ENCODE results near the gene MBP.

The MBP gene

GRCh38 chr18:77143196-77143595 is 10.6 kb upstream of the MBP start:
- Mint-ChIP-seq H3K27ac (no peak overlapping the region), H3K27me3 (no peaks in the 10 kb centered on the region), H3K36me3 (ENCODE audit: low read depth) (peaks cover 20% of the 10 kb centered on the region), H3K4me1 (ENCODE audit: low read depth) (peaks cover 61% of the 10 kb centered on the region), H3K9me3 (peaks cover 20% of the 10 kb centered on the region), H3K4me3 (no peak overlapping the region)

GRCh38 chr18:77141401-77142118 is 9.0 kb upstream of the MBP start:
- Mint-ChIP-seq H3K4me1 (ENCODE audit: low read depth) (peaks cover 44% of the 10 kb centered on the region), H3K27me3 (no peaks in the 10 kb centered on the region), H3K36me3 (ENCODE audit: low read depth) (peaks cover 20% of the 10 kb centered on the region), H3K27ac (peak overlapping the region; percentile 15), H3K4me3 (no peak overlapping the region), H3K9me3 (peaks cover 20% of the 10 kb centered on the region)

GRCh38 chr18:77140439-77141109 is 8.0 kb upstream of the MBP start:
- Mint-ChIP-seq H3K9me3 (peaks cover 20% of the 10 kb centered on the region), H3K27me3 (no peaks in the 10 kb centered on the region), H3K27ac (peak overlapping the region; percentile 1), H3K4me3 (no peak overlapping the region), H3K4me1 (ENCODE audit: low read depth) (peaks cover 36% of the 10 kb centered on the region), H3K36me3 (ENCODE audit: low read depth) (peaks cover 20% of the 10 kb centered on the region)

- Mint-ChIP-seq H3K4me1 (ENCODE audit: low read depth) (peaks cover 36% of the 10 kb centered on the region), H3K27me3 (no peaks in the 10 kb centered on the region), H3K4me3 (no peak overlapping the region), H3K27ac (peak overlapping the region; percentile 1), H3K9me3 (peaks cover 20% of the 10 kb centered on the region), H3K36me3 (ENCODE audit: low read depth) (peaks cover 20% of the 10 kb centered on the region)
Observed at GRCh38 chr18:77140030-77140429, 7.4 kb upstream of the MBP start.

GRCh38 chr18:77139619-77140018 is 7.0 kb upstream of the MBP start:
- H3K27ac Mint-ChIP-seq = no peak overlapping the region
- H3K4me1 Mint-ChIP-seq (ENCODE audit: low read depth) = peaks cover 36% of the 10 kb centered on the region
- peaks cover 20% of the 10 kb centered on the region for H3K36me3 Mint-ChIP-seq (ENCODE audit: low read depth)
- no peak overlapping the region for H3K4me3 Mint-ChIP-seq
- peaks cover 20% of the 10 kb centered on the region for H3K9me3 Mint-ChIP-seq
- H3K27me3 Mint-ChIP-seq = no peaks in the 10 kb centered on the region

- Mint-ChIP-seq H3K27ac (no peak overlapping the region), H3K27me3 (no peaks in the 10 kb centered on the region), H3K9me3 (peaks cover 11% of the 10 kb centered on the region), H3K36me3 (ENCODE audit: low read depth) (peaks cover 12% of the 10 kb centered on the region), H3K4me3 (no peak overlapping the region), H3K4me1 (ENCODE audit: low read depth) (peaks cover 45% of the 10 kb centered on the region)
Observed at GRCh38 chr18:77138270-77138669, 5.7 kb upstream of the MBP start.

- Mint-ChIP-seq H3K27me3 (no peaks in the 10 kb centered on the region), H3K4me3 (no peak overlapping the region), H3K9me3 (peaks cover 11% of the 10 kb centered on the region), H3K4me1 (ENCODE audit: low read depth) (peaks cover 47% of the 10 kb centered on the region), H3K27ac (no peak overlapping the region), H3K36me3 (ENCODE audit: low read depth) (peaks cover 11% of the 10 kb centered on the region)
Observed at GRCh38 chr18:77137851-77138250, 5.3 kb upstream of the MBP start.

GRCh38 chr18:77136871-77137665 is 4.5 kb upstream of the MBP start:
- Mint-ChIP-seq H3K27me3 (no peaks in the 10 kb centered on the region), H3K4me1 (ENCODE audit: low read depth) (peaks cover 40% of the 10 kb centered on the region), H3K4me3 (no peak overlapping the region), H3K9me3 (peaks cover 3% of the 10 kb centered on the region), H3K27ac (peak overlapping the region; percentile 67), H3K36me3 (ENCODE audit: low read depth) (peaks cover 3% of the 10 kb centered on the region)

GRCh38 chr18:77136076-77136718 is 3.6 kb upstream of the MBP start:
- Mint-ChIP-seq H3K4me1 (ENCODE audit: low read depth) (peaks cover 34% of the 10 kb centered on the region), H3K9me3 (no peaks in the 10 kb centered on the region), H3K4me3 (no peak overlapping the region), H3K27ac (no peak overlapping the region), H3K36me3 (ENCODE audit: low read depth) (peaks cover 1% of the 10 kb centered on the region), H3K27me3 (no peaks in the 10 kb centered on the region)

GRCh38 chr18:77135339-77136075 is 2.9 kb upstream of the MBP start:
- peaks cover 34% of the 10 kb centered on the region for H3K4me1 Mint-ChIP-seq (ENCODE audit: low read depth)
- peaks cover 6% of the 10 kb centered on the region for H3K36me3 Mint-ChIP-seq (ENCODE audit: low read depth)
- H3K4me3 Mint-ChIP-seq = no peak overlapping the region
- H3K27ac Mint-ChIP-seq = no peak overlapping the region
- H3K9me3 Mint-ChIP-seq = no peaks in the 10 kb centered on the region
- H3K27me3 Mint-ChIP-seq = no peaks in the 10 kb centered on the region

- H3K36me3 Mint-ChIP-seq (ENCODE audit: low read depth) = peaks cover 13% of the 10 kb centered on the region
- peaks cover 34% of the 10 kb centered on the region for H3K4me1 Mint-ChIP-seq (ENCODE audit: low read depth)
- no peaks in the 10 kb centered on the region for H3K9me3 Mint-ChIP-seq
- no peaks in the 10 kb centered on the region for H3K27me3 Mint-ChIP-seq
- H3K27ac Mint-ChIP-seq = no peak overlapping the region
- H3K4me3 Mint-ChIP-seq = no peak overlapping the region
Observed at GRCh38 chr18:77134611-77135010, 2.0 kb upstream of the MBP start.

- H3K27ac Mint-ChIP-seq = no peak overlapping the region
- H3K9me3 Mint-ChIP-seq = no peaks in the 10 kb centered on the region
- no peaks in the 10 kb centered on the region for H3K27me3 Mint-ChIP-seq
- H3K36me3 Mint-ChIP-seq (ENCODE audit: low read depth) = peaks cover 19% of the 10 kb centered on the region
- H3K4me3 Mint-ChIP-seq = peak overlapping the region; percentile 51
- H3K4me1 Mint-ChIP-seq (ENCODE audit: low read depth) = peaks cover 41% of the 10 kb centered on the region
Observed at GRCh38 chr18:77133835-77134496, 1.4 kb upstream of the MBP start.

- Mint-ChIP-seq H3K27ac (no peak overlapping the region), H3K9me3 (no peaks in the 10 kb centered on the region), H3K4me1 (ENCODE audit: low read depth) (peaks cover 48% of the 10 kb centered on the region), H3K36me3 (ENCODE audit: low read depth) (peaks cover 25% of the 10 kb centered on the region), H3K4me3 (peak overlapping the region; percentile 65), H3K27me3 (no peaks in the 10 kb centered on the region)
Observed at GRCh38 chr18:77133051-77133834, 660 bp upstream of the MBP start.
